ENCODE data around the gene SNPH.
"Not testable (repeated sequence)": the region's sequence is repeated elsewhere in the genome, so short reads cannot be mapped to it uniquely, and the experiment has no call there.

SNPH gene

DNA sequence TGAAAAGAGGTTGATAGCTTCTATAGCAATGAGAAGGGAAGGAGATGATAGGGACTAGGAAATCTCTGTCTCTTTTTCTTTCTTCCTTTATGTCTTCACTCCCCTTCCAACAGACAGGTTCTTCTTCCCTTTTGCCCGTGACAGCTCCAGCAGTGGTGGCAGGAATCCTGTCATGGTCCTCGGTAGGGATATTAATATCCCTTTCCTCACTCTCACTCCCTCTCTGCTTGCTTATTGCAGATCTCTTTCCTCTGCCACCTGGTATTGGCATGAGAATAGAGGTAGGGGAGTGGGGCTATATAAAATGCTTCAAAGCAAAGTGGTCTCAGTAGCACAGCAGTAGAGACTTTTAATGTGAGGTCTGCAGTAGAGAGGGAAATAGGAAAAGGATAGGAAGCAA, 20.5 kb upstream of the SNPH start:
- peaks cover 1% of the 10 kb centered on the region for H3K9me3 Mint-ChIP-seq
- H3K36me3 Mint-ChIP-seq: no peaks in the 10 kb centered on the region
- H3K27ac Mint-ChIP-seq: no peak overlapping the region
- DNase-seq: no peak
- CTCF ChIA-PET: no interaction called here
- H3K4me1 Mint-ChIP-seq: peaks cover 5% of the 10 kb centered on the region
- H3K4me3 Mint-ChIP-seq: no peak overlapping the region
- H3K27me3 Mint-ChIP-seq: peaks cover 14% of the 10 kb centered on the region

DNA sequence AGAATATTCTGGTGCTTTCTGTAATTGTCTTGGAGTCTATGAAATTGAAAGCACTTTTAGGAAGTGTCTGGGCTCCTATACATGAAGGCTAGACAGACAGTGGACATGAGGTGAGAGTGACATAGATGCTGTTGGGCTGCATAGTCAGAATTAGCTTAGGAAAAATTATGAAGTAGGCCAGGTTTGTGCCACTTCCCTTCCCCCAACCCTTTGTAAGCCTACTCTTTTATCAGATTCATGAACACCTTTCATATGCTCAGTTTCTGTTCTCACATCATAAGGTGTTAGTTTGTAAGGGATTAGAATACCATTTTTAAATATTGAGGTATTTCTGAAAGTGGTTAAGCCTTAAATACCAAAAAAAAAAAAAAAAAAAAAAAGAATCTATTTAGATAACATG, 18.4 kb upstream of the SNPH start:
- Mint-ChIP-seq H3K27ac (no peak overlapping the region), H3K4me3 (no peak overlapping the region), H3K4me1 (peaks cover 7% of the 10 kb centered on the region), H3K27me3 (peaks cover 18% of the 10 kb centered on the region), H3K36me3 (no peaks in the 10 kb centered on the region), H3K9me3 (peaks cover 1% of the 10 kb centered on the region)
- CTCF ChIA-PET: no interaction called here
- DNase-seq: no peak

DNA sequence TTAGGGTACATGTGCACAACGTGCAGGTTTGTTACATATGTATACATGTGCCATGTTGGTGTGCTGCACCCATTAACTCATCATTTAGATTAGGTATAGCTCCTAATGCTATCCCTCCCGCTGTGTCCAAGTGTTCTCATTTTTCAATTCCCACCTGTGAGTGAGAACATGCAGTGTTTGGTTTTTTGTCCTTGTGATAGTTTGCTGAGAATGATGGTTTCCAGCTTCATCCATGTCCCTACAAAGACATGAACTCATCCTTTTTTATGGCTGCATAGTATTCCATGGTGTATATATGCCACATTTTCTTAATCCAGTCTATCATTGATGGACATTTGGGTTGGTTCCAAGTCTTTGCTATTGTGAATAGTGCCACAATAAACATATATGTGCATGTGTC, 15.8 kb upstream of the SNPH start:
- H3K27ac Mint-ChIP-seq, H3K9me3 Mint-ChIP-seq, H3K36me3 Mint-ChIP-seq, CTCF ChIA-PET, H3K4me3 Mint-ChIP-seq, H3K4me1 Mint-ChIP-seq, DNase-seq: not testable (repeated sequence)
- peaks cover 14% of the 10 kb centered on the region for H3K27me3 Mint-ChIP-seq

DNA sequence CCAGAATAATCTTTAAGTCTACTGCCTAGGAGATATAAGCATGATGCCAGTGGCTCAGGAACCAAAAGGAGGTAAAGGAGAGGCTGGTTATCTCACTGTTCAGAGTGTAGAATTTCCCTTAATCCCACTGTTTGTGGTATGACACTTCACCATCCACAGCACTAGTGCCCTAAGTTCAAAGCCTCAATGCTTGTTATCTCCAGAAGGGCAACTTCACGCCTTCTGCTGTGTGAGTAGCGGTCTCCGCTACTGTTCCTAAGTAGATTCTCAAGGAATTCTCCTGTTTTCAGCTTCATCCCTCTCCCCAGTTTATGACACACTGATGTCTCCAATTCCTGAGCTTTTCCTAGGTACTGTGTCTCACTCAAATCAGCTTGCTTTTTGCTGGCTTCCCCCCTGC, 13.7 kb upstream of the SNPH start:
- Mint-ChIP-seq H3K27ac (no peak overlapping the region), H3K27me3 (peaks cover 9% of the 10 kb centered on the region), H3K4me1 (peaks cover 6% of the 10 kb centered on the region), H3K9me3 (peaks cover 1% of the 10 kb centered on the region), H3K36me3 (no peaks in the 10 kb centered on the region), H3K4me3 (no peak overlapping the region)
- DNase-seq: no peak
- CTCF ChIA-PET: no interaction called here

DNA sequence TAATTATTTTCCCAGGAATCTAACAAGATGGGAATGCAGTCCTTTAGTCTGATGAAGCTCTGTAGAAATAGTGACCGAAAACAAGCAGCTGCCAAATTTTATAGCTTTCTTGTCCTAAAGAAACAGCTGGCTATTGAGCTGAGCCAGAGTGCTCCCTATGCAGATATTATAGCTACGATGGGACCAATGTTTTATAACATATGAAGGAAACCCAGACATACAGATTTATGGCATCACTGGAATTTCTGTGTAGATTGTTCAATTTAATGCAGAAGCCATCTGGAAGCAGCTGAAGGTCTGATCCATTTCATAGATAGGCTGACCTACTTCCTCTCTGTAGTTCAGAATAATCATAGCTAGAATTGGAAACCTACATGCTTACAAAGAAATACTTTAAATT, 11.8 kb upstream of the SNPH start:
- H3K4me1 Mint-ChIP-seq: peaks cover 6% of the 10 kb centered on the region
- DNase-seq: no peak
- CTCF ChIA-PET: interaction anchor here (0.7 kb wide), 1 partner anchor 12 kb away, joined by 3 read pairs; no protein-coding TSS in a partner anchor
- H3K27me3 Mint-ChIP-seq: peaks cover 9% of the 10 kb centered on the region
- H3K4me3 Mint-ChIP-seq: no peak overlapping the region
- no peak overlapping the region for H3K27ac Mint-ChIP-seq
- H3K9me3 Mint-ChIP-seq: peaks cover 1% of the 10 kb centered on the region
- H3K36me3 Mint-ChIP-seq: no peaks in the 10 kb centered on the region

DNA sequence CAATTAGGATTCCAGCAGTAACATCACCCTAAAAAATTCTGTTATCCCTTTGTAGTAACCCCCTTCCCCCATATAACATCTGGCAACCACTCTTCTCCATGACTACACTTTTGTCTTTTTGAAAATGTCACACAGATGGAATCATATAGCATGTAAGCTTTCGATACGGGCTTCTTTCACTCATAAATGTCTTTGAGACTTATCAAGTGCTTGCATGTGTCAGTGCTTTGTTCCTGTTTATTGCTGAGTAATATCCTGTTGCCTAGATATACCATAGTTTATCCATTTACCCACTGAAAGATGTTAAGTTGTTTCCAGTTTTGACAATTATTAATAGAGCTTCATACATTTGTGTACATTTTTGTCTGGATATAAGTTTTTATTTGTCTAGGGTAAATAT, 10.4 kb upstream of the SNPH start:
- Mint-ChIP-seq H3K4me3 (no peak overlapping the region), H3K9me3 (no peaks in the 10 kb centered on the region), H3K27me3 (peaks cover 10% of the 10 kb centered on the region), H3K36me3 (no peaks in the 10 kb centered on the region), H3K4me1 (peaks cover 6% of the 10 kb centered on the region), H3K27ac (no peak overlapping the region)
- CTCF ChIA-PET: no interaction called here
- DNase-seq: no peak

DNA sequence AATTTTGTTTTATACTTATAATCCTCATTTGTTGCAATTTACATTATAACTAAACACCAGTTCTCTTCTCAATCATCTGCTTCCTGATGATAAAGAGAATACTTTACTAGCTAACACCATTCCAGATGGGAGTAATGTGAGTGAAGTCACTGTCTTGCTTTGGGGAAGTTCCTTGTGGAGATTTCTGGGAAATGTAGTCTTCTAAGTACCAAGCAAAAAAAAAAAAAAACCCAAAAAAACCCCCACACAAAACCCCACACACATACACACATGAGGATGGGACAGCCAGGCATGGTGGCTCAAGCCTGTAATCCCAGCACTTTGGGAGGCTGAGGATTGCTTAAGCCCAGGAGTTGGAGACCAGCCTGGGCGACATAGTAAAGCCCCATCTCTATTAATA, 2.2 kb upstream of the SNPH start:
- H3K27ac Mint-ChIP-seq: no peak overlapping the region
- H3K4me1 Mint-ChIP-seq: peaks cover 36% of the 10 kb centered on the region
- CTCF ChIA-PET: interaction anchor here (1.2 kb wide), 1 partner anchor 172 kb away, joined by 3 read pairs; no protein-coding TSS in a partner anchor
- no peak overlapping the region for H3K4me3 Mint-ChIP-seq
- peaks cover 9% of the 10 kb centered on the region for H3K27me3 Mint-ChIP-seq
- peaks cover 10% of the 10 kb centered on the region for H3K36me3 Mint-ChIP-seq
- DNase-seq: no peak
- H3K9me3 Mint-ChIP-seq: peaks cover 6% of the 10 kb centered on the region

DNA sequence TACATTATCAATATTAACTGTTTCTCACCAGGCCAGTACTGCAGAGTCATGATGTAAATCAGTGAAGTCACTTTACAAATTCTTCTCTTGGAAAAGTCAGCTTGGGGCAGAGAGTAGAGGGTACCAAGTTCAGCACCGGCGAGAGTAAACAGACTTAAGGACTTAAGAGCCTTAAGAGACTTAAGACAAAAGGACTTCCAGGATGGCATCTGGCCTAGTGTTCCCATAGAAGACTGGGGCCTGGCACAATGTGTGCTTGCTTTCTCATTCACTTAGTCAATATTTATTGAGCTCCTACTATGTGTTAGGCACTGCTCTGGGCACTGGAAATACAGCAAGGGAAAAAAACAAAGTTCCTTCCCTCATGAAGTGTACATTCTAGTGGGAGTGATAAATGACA, 1.4 kb upstream of the SNPH start:
- H3K4me3 Mint-ChIP-seq: peak overlapping the region; percentile 79
- CTCF ChIA-PET: interaction anchor here (1.4 kb wide), 1 partner anchor 17 kb away, joined by 3 read pairs; no protein-coding TSS in a partner anchor
- peaks cover 10% of the 10 kb centered on the region for H3K36me3 Mint-ChIP-seq
- peaks cover 36% of the 10 kb centered on the region for H3K4me1 Mint-ChIP-seq
- no peak for DNase-seq
- peaks cover 6% of the 10 kb centered on the region for H3K9me3 Mint-ChIP-seq
- H3K27me3 Mint-ChIP-seq: peaks cover 9% of the 10 kb centered on the region
- peak overlapping the region; percentile 38 for H3K27ac Mint-ChIP-seq

DNA sequence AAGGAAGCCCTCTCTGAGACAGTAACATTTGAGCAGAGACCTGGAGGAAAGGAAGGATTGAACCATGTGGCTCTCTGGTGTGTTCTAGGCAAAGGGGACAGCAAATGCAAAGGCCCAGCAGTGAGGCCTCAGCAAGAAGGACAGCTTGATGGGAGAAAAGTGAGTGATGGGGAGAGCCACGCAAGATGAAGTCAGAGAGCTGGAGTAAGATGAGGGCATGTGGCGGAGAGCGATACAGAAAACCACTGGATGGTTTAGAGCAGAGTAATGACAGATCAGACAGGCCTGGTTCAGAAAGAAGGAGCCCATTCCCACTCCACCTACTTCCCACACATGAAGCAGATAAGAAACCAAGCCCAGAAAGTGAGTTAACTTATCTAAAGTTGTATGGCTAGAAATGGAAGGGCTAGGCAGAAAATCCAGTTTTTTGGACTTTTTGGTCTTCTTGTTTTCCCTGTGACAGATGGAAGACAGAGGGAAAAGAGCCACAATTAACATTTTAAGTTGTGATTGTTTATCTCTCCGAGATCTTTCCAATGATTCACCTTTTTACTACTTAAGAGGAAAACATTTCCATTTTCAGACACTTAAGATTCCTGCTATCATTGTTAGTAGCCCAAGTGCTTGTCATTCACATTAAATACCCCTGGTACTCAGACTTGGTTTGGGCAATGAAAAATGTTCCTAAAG, 723 bp upstream of the SNPH start:
- H3K9me3 Mint-ChIP-seq: peaks cover 6% of the 10 kb centered on the region
- peaks cover 36% of the 10 kb centered on the region for H3K4me1 Mint-ChIP-seq
- CTCF ChIA-PET: interaction anchor here (0.6 to 1.7 kb wide), 3 partner anchors 10 to 727 kb away, joined by 3 to 6 read pairs (median 3); no protein-coding TSS in a partner anchor

DNA sequence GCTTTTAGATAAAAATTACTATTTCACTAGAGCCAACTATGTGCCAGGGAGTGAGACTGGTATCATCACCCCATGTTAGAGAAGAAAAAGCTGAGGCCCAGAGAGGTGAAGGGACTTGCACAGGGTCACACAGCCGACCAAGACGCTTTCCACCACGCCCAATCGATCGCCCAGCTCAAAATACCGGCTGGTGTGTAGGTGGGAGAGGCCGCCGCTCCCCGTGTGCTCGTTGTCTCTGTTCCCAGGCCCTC, 253 bp upstream of the SNPH start:
- CTCF ChIA-PET: interaction anchor here (0.6 to 1.7 kb wide), 3 partner anchors 10 to 728 kb away, joined by 3 to 6 read pairs (median 3); no protein-coding TSS in a partner anchor
- H3K27me3 Mint-ChIP-seq: peaks cover 7% of the 10 kb centered on the region
- no peak for DNase-seq
- peak overlapping the region; percentile 81 for H3K27ac Mint-ChIP-seq
- peaks cover 6% of the 10 kb centered on the region for H3K9me3 Mint-ChIP-seq
- H3K4me1 Mint-ChIP-seq: peaks cover 36% of the 10 kb centered on the region
- peaks cover 11% of the 10 kb centered on the region for H3K36me3 Mint-ChIP-seq
- peak overlapping the region; percentile 79 for H3K4me3 Mint-ChIP-seq

More for the DNA sequence above, 723 bp upstream of the SNPH start:
- H3K27ac Mint-ChIP-seq: peak overlapping the region; percentile 81
- peaks cover 9% of the 10 kb centered on the region for H3K27me3 Mint-ChIP-seq
- H3K4me3 Mint-ChIP-seq: peak overlapping the region; percentile 79
- DNase-seq: no peak
- peaks cover 11% of the 10 kb centered on the region for H3K36me3 Mint-ChIP-seq

DNA sequence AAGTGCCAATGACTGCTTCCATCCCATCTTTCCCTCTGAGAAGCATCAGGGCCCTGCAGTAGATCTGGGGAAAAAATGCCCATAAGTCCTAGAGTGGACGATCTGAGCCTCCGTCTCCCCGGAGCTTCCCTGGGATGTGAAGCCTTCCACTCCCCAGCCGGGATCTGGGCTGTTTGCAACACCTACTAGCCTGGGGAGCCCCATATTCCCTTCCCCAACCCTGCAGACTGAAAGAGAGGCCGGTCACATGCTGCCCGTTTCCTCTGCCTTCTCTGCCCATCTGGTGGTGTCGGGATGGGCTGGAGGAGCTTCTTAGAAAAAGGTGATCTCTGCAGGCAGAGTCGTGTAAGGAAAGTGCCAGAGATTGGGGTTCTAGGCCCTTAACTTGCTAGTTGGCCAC, 1.1 kb downstream of the SNPH start:
- Mint-ChIP-seq H3K4me3 (peak overlapping the region; percentile 79), H3K27ac (no peak overlapping the region), H3K9me3 (peaks cover 5% of the 10 kb centered on the region), H3K36me3 (peaks cover 14% of the 10 kb centered on the region), H3K27me3 (no peaks in the 10 kb centered on the region), H3K4me1 (peaks cover 40% of the 10 kb centered on the region)
- no peak for DNase-seq
- CTCF ChIA-PET: interaction anchor here (1.7 kb wide), 1 partner anchor 8 kb away, joined by 6 read pairs; no protein-coding TSS in a partner anchor

DNA sequence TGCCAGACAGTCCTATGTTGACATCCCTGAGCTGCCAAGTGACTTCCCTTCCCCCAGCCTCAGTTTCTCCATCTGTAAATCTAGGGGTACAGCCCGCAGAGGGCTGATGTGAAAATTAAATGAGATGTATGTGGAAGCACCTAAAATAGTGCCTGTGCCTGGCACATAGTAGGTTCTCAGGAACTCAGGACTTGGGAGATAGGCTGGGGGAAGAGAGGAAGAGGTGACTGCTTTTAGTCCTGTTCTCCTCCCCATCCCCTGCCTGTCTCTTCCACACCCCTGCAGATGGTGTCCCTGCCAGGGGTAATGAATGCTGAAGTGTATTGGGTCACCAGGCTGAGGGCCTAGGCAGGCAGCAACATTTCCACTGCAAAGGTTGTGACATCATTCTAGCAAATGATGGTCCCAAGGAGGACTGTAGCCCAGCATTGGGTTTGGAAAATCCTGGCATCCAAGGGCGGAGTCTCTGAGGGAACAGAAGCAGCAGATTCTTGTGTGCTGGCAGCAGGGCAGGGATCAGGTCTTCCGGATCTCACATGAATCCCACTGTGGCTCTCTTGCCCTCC, 1.8 kb downstream of the SNPH start:
- CTCF ChIA-PET: no interaction called here
- H3K9me3 Mint-ChIP-seq: peaks cover 2% of the 10 kb centered on the region
- peaks cover 10% of the 10 kb centered on the region for H3K36me3 Mint-ChIP-seq
- H3K4me3 Mint-ChIP-seq: peak overlapping the region; percentile 79
- H3K27ac Mint-ChIP-seq: no peak overlapping the region
- H3K27me3 Mint-ChIP-seq: no peaks in the 10 kb centered on the region
- H3K4me1 Mint-ChIP-seq: peaks cover 44% of the 10 kb centered on the region
- no peak for DNase-seq

DNA sequence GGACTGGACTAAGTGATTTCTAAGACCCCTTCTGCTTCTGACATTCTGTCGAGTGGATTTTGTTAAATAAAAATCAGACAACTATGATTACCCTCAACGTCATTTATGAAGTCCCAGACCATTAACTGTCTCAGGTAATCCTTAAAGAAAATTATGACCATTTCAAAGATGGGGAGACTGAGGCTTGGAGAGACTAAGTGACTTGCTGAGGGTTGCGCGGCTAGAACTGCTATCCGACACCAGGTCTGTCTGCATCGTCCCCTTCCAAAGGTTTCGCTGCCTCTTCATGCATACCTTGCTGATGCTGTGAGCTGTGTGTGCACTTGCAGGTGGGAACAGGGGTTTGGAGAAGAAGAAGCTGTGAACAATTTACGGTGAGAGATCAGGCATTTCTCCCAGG, 3.1 kb downstream of the SNPH start:
- Mint-ChIP-seq H3K9me3 (no peaks in the 10 kb centered on the region), H3K4me3 (no peak overlapping the region), H3K36me3 (peaks cover 11% of the 10 kb centered on the region), H3K4me1 (peaks cover 43% of the 10 kb centered on the region), H3K27ac (no peak overlapping the region), H3K27me3 (no peaks in the 10 kb centered on the region)
- CTCF ChIA-PET: no interaction called here
- DNase-seq: no peak

DNA sequence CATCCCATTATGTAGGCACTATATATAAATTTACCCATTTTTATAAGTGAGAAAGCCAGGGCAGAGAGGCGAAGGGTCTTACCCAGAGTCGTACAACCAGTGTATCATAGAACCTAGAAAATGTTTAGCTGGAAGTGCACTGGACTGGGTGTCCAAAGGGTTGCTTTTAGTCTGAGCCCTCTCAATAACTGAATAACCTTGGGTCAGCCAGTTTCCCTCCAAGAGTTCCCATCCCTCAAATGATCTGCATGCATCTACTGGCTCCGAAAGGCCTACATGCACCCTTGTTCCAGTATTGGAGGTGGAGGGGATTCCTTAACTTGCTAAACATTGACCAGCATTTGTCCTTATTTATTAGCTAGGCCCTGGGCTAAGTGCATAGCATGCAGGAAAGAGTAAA, 3.8 kb downstream of the SNPH start:
- CTCF ChIA-PET: interaction anchor here (1.0 kb wide), 1 partner anchor 43 kb away, joined by 3 read pairs; no protein-coding TSS in a partner anchor
- peaks cover 40% of the 10 kb centered on the region for H3K4me1 Mint-ChIP-seq
- peaks cover 11% of the 10 kb centered on the region for H3K36me3 Mint-ChIP-seq
- no peaks in the 10 kb centered on the region for H3K9me3 Mint-ChIP-seq
- no peaks in the 10 kb centered on the region for H3K27me3 Mint-ChIP-seq
- peak overlapping the region; percentile 67 for H3K27ac Mint-ChIP-seq
- no peak for DNase-seq
- H3K4me3 Mint-ChIP-seq: no peak overlapping the region
